HCT116 (cell line): Measurements from ENCODE around the gene CFAP47. TPM values are rescaled to one million over a fixed set of nuclear protein-coding genes. Genes with fewer than 3 reads are reported as not detected.
"Not testable (repeated sequence)": the region's sequence is repeated elsewhere in the genome, so short reads cannot be mapped to it uniquely, and the experiment has no call there.

Source experiments
- ATAC-seq: fragments of 200-7000 bp; cut with Tn5 transposase; 2 replicates; pipeline ENCODE4 v1.9.1; 2020; ENCODE audit warnings: mild to moderate bottlenecking, moderate library complexity
- BruUV-seq: library from RNA; stranded (reverse); fragments of 400-500 nt; replicated peaks from 2 replicates; lab custom pipeline; 2021; lab: Mats Ljungman, UMichigan
- CTCF ChIA-PET: fragments of 300-600 bp; sonication (Branson Sonifier 250); formaldehyde crosslinking; loops from one replicate; lab custom pipeline; 2021; ENCODE audit warnings: antibody characterized with exemption; lab: Charles Lee
- POLR2A ChIA-PET: fragments of 300-600, 350-600 bp; sonication (Branson Sonifier 250); formaldehyde crosslinking; loops from one replicate; lab custom pipeline; 2021; ENCODE audit warnings: antibody characterized with exemption; lab: Charles Lee
- RAD21 ChIA-PET, 2 experiments: fragments of 300-600 bp; sonication (Branson Sonifier 250); formaldehyde crosslinking; loops; one replicate each; lab custom pipeline; 2023; ENCODE audit warnings: low total read pairs in 2 of 2; ENCODE audit not compliant: uncharacterized antibody in 2 of 2, unreplicated experiment in 2 of 2, low non-redundant PET in 1 of 2; lab: Charles Lee
- DNase-seq: peaks from one replicate; pipeline ENCODE4 v3.0.0-alpha.2; 2010; ENCODE audit warnings: low read depth, low spot score
- H2AFZ ChIP-seq: fragments of 200-600 bp; shearing (Covaris generic), sonication (generic); 2 replicates; pipeline ENCODE4 v1.6.1; 2017; ENCODE audit warnings: low read depth, mixed run types, mixed read lengths, antibody characterized with exemption, low read length; ENCODE audit not compliant: poor library complexity, severe bottlenecking
- H3K27ac ChIP-seq: 2 replicates; pipeline ENCODE4 v1.5.1; 2012; ENCODE audit warnings: low read depth, low read length
- H3K27me3 ChIP-seq: fragments of 200-600 bp; sonication (generic); 2 replicates; pipeline ENCODE4 v1.6.1; 2016; ENCODE audit warnings: mixed run types, low read length, mixed read lengths; ENCODE audit not compliant: insufficient read depth
- H3K36me3 ChIP-seq, 2 experiments: fragments of 200-500 bp in 1 of 2; fragments of 200-600 bp in 1 of 2; sonication (Bioruptor generic) in 1 of 2; sonication (generic) in 1 of 2; 2 replicates each; pipeline versions ENCODE4 v1.5.1 to v1.6.1; 2014 to 2016; ENCODE audit warnings: low read length in 2 of 2, inconsistent platforms in 1 of 2, mixed read lengths in 1 of 2, mixed run types in 1 of 2; ENCODE audit not compliant: insufficient read depth in 2 of 2, control insufficient read depth in 1 of 2
- H3K4me1 ChIP-seq, 2 experiments: fragments of 200-600 bp in 1 of 2; sonication (generic) in 1 of 2; 2 replicates each; pipeline versions ENCODE4 v1.5.1 to v1.6.1; 2012 to 2017; ENCODE audit warnings: low read length in 2 of 2, inconsistent platforms in 1 of 2, mild to moderate bottlenecking in 1 of 2, mixed read lengths in 1 of 2, mixed run types in 1 of 2, moderate library complexity in 1 of 2; ENCODE audit not compliant: insufficient read depth in 2 of 2, control insufficient read depth in 1 of 2
- H3K4me2 ChIP-seq: fragments of 200-600 bp; sonication (generic); 2 replicates; pipeline ENCODE4 v1.6.1; 2017; ENCODE audit warnings: mixed run types, low read length, mixed read lengths
- H3K4me3 ChIP-seq, 2 experiments: fragments of 200-600 bp in 1 of 2; sonication (generic) in 1 of 2; replicated peaks in 1 of 2; 2 replicates each; pipeline ENCODE4 v1.5.1; 2011 to 2016; ENCODE audit warnings: low read length in 2 of 2, control low read depth in 1 of 2, low read depth in 1 of 2, mild to moderate bottlenecking in 1 of 2, mixed read lengths in 1 of 2, mixed run types in 1 of 2
- H3K79me2 ChIP-seq: fragments of 200-600 bp; sonication (generic); 2 replicates; pipeline ENCODE4 v1.6.1; 2017; ENCODE audit warnings: mild to moderate bottlenecking, mixed run types, low read length, moderate library complexity, mixed read lengths; ENCODE audit not compliant: insufficient read depth
- H3K9ac ChIP-seq: fragments of 200-600 bp; sonication (generic); 2 replicates; pipeline ENCODE4 v1.6.1; 2016; ENCODE audit warnings: low read length, mixed read lengths
- H3K9me2 ChIP-seq: fragments of 200-600 bp; sonication (generic), shearing (Covaris generic); 2 replicates; pipeline ENCODE4 v1.6.1; 2017; ENCODE audit warnings: mixed run types, mild to moderate bottlenecking, moderate library complexity; ENCODE audit not compliant: insufficient read depth
- H3K9me3 ChIP-seq, 2 experiments: fragments of 200-500 bp in 1 of 2; fragments of 200-600 bp in 1 of 2; sonication (Bioruptor generic) in 1 of 2; sonication (generic) in 1 of 2; 2 replicates each; pipeline ENCODE4 v1.6.1; 2014 to 2017; ENCODE audit warnings: low read length in 2 of 2, mixed read lengths in 2 of 2, inconsistent platforms in 1 of 2, low read depth in 1 of 2, mild to moderate bottlenecking in 1 of 2, mixed run types in 1 of 2, moderate library complexity in 1 of 2; ENCODE audit not compliant: control insufficient read depth in 1 of 2, insufficient read depth in 1 of 2
- H4K20me1 ChIP-seq: fragments of 200-600 bp; sonication (generic), shearing (Covaris generic); 2 replicates; pipeline ENCODE4 v1.6.1; 2017; ENCODE audit warnings: mixed run types, mild to moderate bottlenecking, moderate library complexity; ENCODE audit not compliant: insufficient read depth
- JUND ChIP-seq: IDR thresholded peaks from 2 replicates; pipeline ENCODE4 v1.6.1; 2012
- RAD21 ChIP-seq: IDR thresholded peaks from 2 replicates; pipeline ENCODE4 v1.6.1; 2012; ENCODE audit warnings: low read depth, mild to moderate bottlenecking
- SRF ChIP-seq: IDR thresholded peaks from 2 replicates; pipeline ENCODE4 v1.6.1; 2012; ENCODE audit warnings: low read depth
- ZFX ChIP-seq: fragments of 450-650 bp; IDR thresholded peaks from 2 replicates; pipeline ENCODE4 v1.6.1; 2017
- intact Hi-C: fragments of 100-400 bp; cut with micrococcal nuclease; formaldehyde crosslinking; loops from 2 replicates; pipeline ENCODE4 v1.10.0; 2022
- total RNA-seq: library from RNA; stranded (reverse); gene quantifications from one replicate; pipeline ENCODE4 v1.2.1, GENCODE V29; 2021; ENCODE audit not compliant: unreplicated experiment
- TF ChIP-seq, protein P1 (sequence below), 3 experiments: fragments of 200-600 bp in 1 of 3; sonication (generic) in 1 of 3; IDR thresholded peaks in 2 of 3; conservative IDR thresholded peaks in 1 of 3; 2 replicates each; pipeline ENCODE4 v1.5.1; 2012 to 2017; ENCODE audit warnings: low read depth in 2 of 3, low read length in 2 of 3, antibody characterized with exemption in 1 of 3, borderline replicate concordance in 1 of 3, control low read depth in 1 of 3, mild to moderate bottlenecking in 1 of 3, mixed read lengths in 1 of 3, mixed run types in 1 of 3, moderate library complexity in 1 of 3; ENCODE audit not compliant: insufficient read depth in 1 of 3

The CFAP47 gene
- total RNA-seq, 1 experiment from 2014 or later = not detected

DNA sequence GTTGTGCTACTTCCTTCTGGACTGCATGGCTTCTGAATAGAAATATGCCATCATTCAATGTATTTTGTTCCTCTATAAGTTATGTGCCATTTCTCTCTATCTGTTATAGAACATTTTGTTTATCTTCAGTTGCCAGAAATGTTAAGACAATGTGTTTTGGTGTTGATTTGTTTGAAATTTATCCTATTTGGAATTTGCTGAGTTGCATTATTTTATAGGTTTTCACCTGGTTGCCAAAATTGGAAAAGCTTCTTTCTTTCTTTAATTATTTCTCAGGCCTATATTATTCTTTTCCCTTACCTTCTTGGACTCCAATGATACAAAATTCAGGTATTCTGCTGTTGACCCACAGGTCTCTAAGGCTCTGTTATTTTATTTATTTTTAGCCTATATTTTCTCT, 33.4 kb upstream of the CFAP47 start:
- no TSS peak for BruUV-seq
- intact Hi-C loops = no loop called here
- no peak overlapping the region for H3K9ac ChIP-seq
- no peaks in the 10 kb centered on the region for H3K9me3 ChIP-seq
- H3K4me1 ChIP-seq = no peaks in the 10 kb centered on the region
- H4K20me1 ChIP-seq = no peaks in the 10 kb centered on the region
- H3K4me3 ChIP-seq = no peak overlapping the region
- no peak overlapping the region for H3K27ac ChIP-seq
- ChIA-PET RAD21 (no interaction called here), CTCF (no interaction called here), POLR2A (no interaction called here)
- no peak overlapping the region for H3K4me2 ChIP-seq
- H3K9me2 ChIP-seq = no peaks in the 10 kb centered on the region
- H2AFZ ChIP-seq = no peak overlapping the region
- DNase-seq (no peak), ATAC-seq (no peak)
- no peaks in the 10 kb centered on the region for H3K27me3 ChIP-seq
- TF ChIP-seq ZFX (no peak), JUND (no peak), RAD21 (no peak)
- TF ChIP-seq, protein P1, sequence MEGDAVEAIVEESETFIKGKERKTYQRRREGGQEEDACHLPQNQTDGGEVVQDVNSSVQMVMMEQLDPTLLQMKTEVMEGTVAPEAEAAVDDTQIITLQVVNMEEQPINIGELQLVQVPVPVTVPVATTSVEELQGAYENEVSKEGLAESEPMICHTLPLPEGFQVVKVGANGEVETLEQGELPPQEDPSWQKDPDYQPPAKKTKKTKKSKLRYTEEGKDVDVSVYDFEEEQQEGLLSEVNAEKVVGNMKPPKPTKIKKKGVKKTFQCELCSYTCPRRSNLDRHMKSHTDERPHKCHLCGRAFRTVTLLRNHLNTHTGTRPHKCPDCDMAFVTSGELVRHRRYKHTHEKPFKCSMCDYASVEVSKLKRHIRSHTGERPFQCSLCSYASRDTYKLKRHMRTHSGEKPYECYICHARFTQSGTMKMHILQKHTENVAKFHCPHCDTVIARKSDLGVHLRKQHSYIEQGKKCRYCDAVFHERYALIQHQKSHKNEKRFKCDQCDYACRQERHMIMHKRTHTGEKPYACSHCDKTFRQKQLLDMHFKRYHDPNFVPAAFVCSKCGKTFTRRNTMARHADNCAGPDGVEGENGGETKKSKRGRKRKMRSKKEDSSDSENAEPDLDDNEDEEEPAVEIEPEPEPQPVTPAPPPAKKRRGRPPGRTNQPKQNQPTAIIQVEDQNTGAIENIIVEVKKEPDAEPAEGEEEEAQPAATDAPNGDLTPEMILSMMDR (IDR thresholded peaks at IDR 0.05 in 2 of 3, conservative IDR thresholded peaks at IDR 0.05 in 1 of 3; ENCODE audit: borderline replicate concordance in 1 of 3, insufficient read depth in 1 of 3, low read depth in 2 of 3, low read length in 2 of 3) = no peak
- no peaks in the 10 kb centered on the region for H3K36me3 ChIP-seq
- no peaks in the 10 kb centered on the region for H3K79me2 ChIP-seq

DNA sequence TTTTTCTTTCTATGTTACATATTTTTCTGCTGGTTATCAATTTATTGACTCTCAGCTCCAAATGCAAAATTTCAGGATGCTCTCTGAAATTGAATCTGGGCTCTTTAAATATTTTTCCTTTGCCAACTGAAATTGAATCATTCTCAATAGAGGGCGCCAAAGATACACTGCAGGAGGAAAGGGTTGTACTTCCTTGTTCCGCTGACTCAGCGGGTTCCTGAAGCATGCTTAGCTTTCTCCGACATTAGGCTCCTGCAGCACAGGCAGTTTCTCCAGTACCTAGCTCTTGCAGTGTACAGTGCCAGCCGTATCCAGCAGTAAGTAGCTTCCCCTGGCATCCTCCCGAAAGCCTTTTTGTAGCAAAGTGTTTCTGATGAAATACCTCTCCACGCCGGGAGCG, 28.8 kb upstream of the CFAP47 start:
- no peak overlapping the region for H2AFZ ChIP-seq
- RAD21 ChIA-PET = no interaction called here
- no peak overlapping the region for H3K4me3 ChIP-seq
- no peaks in the 10 kb centered on the region for H4K20me1 ChIP-seq
- no peak overlapping the region for H3K4me2 ChIP-seq
- no peaks in the 10 kb centered on the region for H3K79me2 ChIP-seq
- H3K9ac ChIP-seq = no peak overlapping the region
- no TSS peak for BruUV-seq
- TF ChIP-seq, protein P1 (IDR thresholded peaks at IDR 0.05 in 2 of 3, conservative IDR thresholded peaks at IDR 0.05 in 1 of 3; ENCODE audit: borderline replicate concordance in 1 of 3, insufficient read depth in 1 of 3, low read depth in 2 of 3, low read length in 2 of 3) = peak in 2 of 3 experiments; percentile 30 to 33; a peak in 3 of 6 replicates
- TF ChIP-seq RAD21 (0 out of 2 replicates have a peak, but pooled peaks have one; percentile 17), SRF (no peak)
- H3K27ac ChIP-seq = no peak overlapping the region
- no peaks in the 10 kb centered on the region for H3K36me3 ChIP-seq
- POLR2A ChIA-PET = no interaction called here
- H3K9me2 ChIP-seq = no peaks in the 10 kb centered on the region
- no peak for DNase-seq
- H3K27me3 ChIP-seq = no peaks in the 10 kb centered on the region
- intact Hi-C loops = no loop called here
- no peak for ATAC-seq
- no peaks in the 10 kb centered on the region for H3K9me3 ChIP-seq
- CTCF ChIA-PET = no interaction called here
- H3K4me1 ChIP-seq = no peaks in the 10 kb centered on the region

DNA sequence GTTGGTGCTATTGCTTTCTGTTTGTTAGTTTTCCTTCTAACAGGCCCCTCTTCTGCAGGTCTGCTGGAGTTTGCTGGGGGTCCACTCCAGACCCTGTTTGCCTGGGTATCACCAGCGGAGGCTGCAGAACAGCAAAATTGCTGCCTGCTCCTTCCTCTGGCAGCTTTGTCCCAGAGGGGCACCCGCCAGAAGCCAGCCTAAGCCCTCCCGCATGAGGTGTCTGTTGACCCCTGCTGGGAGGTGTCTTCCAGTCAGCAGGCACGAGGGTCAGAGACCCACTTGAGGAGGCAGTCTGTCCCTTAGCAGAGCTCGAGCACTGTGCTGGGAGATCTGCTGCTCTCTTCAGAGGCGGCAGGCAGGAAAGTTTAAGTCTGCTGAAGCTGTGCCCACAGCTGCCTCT, 67.3 kb downstream of the CFAP47 start:
- RAD21 ChIA-PET, BruUV-seq, H3K9ac ChIP-seq, H3K4me1 ChIP-seq, CTCF ChIA-PET, DNase-seq, H4K20me1 ChIP-seq, H3K9me3 ChIP-seq, H2AFZ ChIP-seq, H3K27ac ChIP-seq, H3K36me3 ChIP-seq, POLR2A ChIA-PET, H3K4me3 ChIP-seq, H3K27me3 ChIP-seq, H3K4me2 ChIP-seq, intact Hi-C loops, H3K79me2 ChIP-seq, ATAC-seq, H3K9me2 ChIP-seq: not testable (repeated sequence)
